Astrocyte (in vitro differentiated cells and primary cell): ENCODE data around the gene EPHB1. TPM values are rescaled to one million over a fixed set of nuclear protein-coding genes. Genes with fewer than 3 reads are reported as not detected.

Source experiments
- DNase-seq: peaks from one replicate; pipeline ENCODE4 v3.0.0-alpha.2; 2010; ENCODE audit warnings: low read depth
- FAIRE-seq: peaks from 2 replicates; lab custom pipeline; 2011; peaks lifted over from hg19 to GRCh38; lab: Jason Lieb, UNC
- H2AFZ ChIP-seq: 2 replicates; pipeline ENCODE4 v1.6.0; 2012; ENCODE audit warnings: low read depth, low read length, inconsistent platforms
- H3K27ac ChIP-seq: 2 replicates; pipeline ENCODE4 v1.5.1; 2011; ENCODE audit warnings: low read depth, low read length, inconsistent platforms
- H3K27me3 ChIP-seq: 2 replicates; pipeline ENCODE4 v1.6.0; 2011; ENCODE audit warnings: low read length, inconsistent platforms; ENCODE audit not compliant: insufficient read depth
- H3K36me3 ChIP-seq: 2 replicates; pipeline ENCODE4 v1.5.1; 2011; ENCODE audit warnings: low read length, inconsistent platforms; ENCODE audit not compliant: insufficient read depth
- H3K4me1 ChIP-seq: 2 replicates; pipeline ENCODE4 v1.5.1; 2011; ENCODE audit warnings: low read length, inconsistent platforms; ENCODE audit not compliant: insufficient read depth
- H3K4me2 ChIP-seq: 2 replicates; pipeline ENCODE4 v1.6.0; 2012; ENCODE audit warnings: low read length, inconsistent platforms
- H3K4me3 ChIP-seq: 2 replicates; pipeline ENCODE4 v1.5.1; 2011; ENCODE audit warnings: low read depth, mild to moderate bottlenecking, low read length, inconsistent platforms; ENCODE audit not compliant: insufficient read depth
- H3K79me2 ChIP-seq: 2 replicates; pipeline ENCODE4 v1.6.0; 2012; ENCODE audit warnings: mild to moderate bottlenecking, low read length, inconsistent platforms; ENCODE audit not compliant: insufficient read depth
- H3K9ac ChIP-seq: 2 replicates; pipeline ENCODE4 v1.6.0; 2012; ENCODE audit warnings: mild to moderate bottlenecking, low read length, inconsistent platforms
- H3K9me3 ChIP-seq: 2 replicates; pipeline ENCODE4 v1.5.1; 2012; ENCODE audit warnings: low read depth, mild to moderate bottlenecking, low read length, inconsistent platforms; ENCODE audit not compliant: insufficient read depth
- H4K20me1 ChIP-seq: 2 replicates; pipeline ENCODE4 v1.6.0; 2012; ENCODE audit warnings: low read length, inconsistent platforms; ENCODE audit not compliant: insufficient read depth
- H3K27ac Mint-ChIP-seq: one replicate; pipeline ENCODE4 v1.8.0; 2021; ENCODE audit warnings: mild to moderate bottlenecking, mixed read lengths; ENCODE audit not compliant: unreplicated experiment
- H3K27me3 Mint-ChIP-seq: one replicate; pipeline ENCODE4 v1.8.0; 2021; ENCODE audit warnings: low read depth, mixed read lengths; ENCODE audit not compliant: unreplicated experiment
- H3K36me3 Mint-ChIP-seq: one replicate; pipeline ENCODE4 v1.8.0; 2021; ENCODE audit warnings: low read depth, mixed read lengths; ENCODE audit not compliant: unreplicated experiment
- H3K4me1 Mint-ChIP-seq: one replicate; pipeline ENCODE4 v1.8.0; 2021; ENCODE audit warnings: low read depth, mixed read lengths; ENCODE audit not compliant: unreplicated experiment
- H3K4me3 Mint-ChIP-seq: one replicate; pipeline ENCODE4 v1.8.0; 2021; ENCODE audit warnings: mild to moderate bottlenecking, moderate library complexity, mixed read lengths; ENCODE audit not compliant: unreplicated experiment
- H3K9me3 Mint-ChIP-seq: one replicate; pipeline ENCODE4 v1.8.0; 2021; ENCODE audit warnings: mild to moderate bottlenecking, mixed read lengths; ENCODE audit not compliant: unreplicated experiment
- EZH2 ChIP-seq: IDR thresholded peaks from 2 replicates; pipeline ENCODE4 v1.6.1; 2012; ENCODE audit warnings: mild to moderate bottlenecking, low read length, inconsistent platforms; ENCODE audit not compliant: insufficient read depth
- total RNA-seq: library from RNA; stranded (reverse); gene quantifications from 2 replicates; pipeline ENCODE4 v1.2.1, GENCODE V29; 2021
- TF ChIP-seq, protein P1 (sequence below): IDR thresholded peaks from 2 replicates; pipeline ENCODE4 v1.5.1; 2011; ENCODE audit warnings: low read depth, mild to moderate bottlenecking, inconsistent platforms, low read length, moderate library complexity; ENCODE audit not compliant: insufficient read depth

EPHB1 gene
- total RNA-seq, 1 donor from 2014 or later = 4.1 TPM

DNA sequence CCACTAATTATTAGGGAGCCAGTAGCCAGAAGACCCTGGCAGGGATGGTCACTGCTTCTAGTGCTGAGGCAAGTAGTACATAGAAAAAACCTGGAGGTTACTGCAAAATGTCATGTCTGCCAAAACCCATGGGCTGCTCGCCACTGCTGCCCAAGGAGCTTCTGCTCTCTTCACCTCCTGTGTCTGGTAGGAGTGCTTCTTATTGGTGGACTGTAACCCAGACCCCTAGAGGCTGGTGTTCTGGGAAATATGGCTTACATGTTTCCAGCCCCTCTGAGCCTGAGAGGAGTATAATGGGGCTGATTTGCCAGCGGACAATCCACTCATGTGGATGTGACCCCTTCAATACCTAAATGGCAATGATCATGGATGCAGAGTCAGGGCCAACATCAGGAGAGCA is 286.4 kb downstream of the EPHB1 start:
- peaks cover 2% of the 10 kb centered on the region for H3K9me3 Mint-ChIP-seq
- no peak for DNase-seq
- FAIRE-seq = no peak
- H3K36me3 Mint-ChIP-seq = no peaks in the 10 kb centered on the region
- no peak overlapping the region for H3K4me3 Mint-ChIP-seq
- H3K27me3 Mint-ChIP-seq = peaks cover 38% of the 10 kb centered on the region
- no peak overlapping the region for H3K27ac Mint-ChIP-seq
- TF ChIP-seq EZH2 = no peak
- TF ChIP-seq, protein P1, sequence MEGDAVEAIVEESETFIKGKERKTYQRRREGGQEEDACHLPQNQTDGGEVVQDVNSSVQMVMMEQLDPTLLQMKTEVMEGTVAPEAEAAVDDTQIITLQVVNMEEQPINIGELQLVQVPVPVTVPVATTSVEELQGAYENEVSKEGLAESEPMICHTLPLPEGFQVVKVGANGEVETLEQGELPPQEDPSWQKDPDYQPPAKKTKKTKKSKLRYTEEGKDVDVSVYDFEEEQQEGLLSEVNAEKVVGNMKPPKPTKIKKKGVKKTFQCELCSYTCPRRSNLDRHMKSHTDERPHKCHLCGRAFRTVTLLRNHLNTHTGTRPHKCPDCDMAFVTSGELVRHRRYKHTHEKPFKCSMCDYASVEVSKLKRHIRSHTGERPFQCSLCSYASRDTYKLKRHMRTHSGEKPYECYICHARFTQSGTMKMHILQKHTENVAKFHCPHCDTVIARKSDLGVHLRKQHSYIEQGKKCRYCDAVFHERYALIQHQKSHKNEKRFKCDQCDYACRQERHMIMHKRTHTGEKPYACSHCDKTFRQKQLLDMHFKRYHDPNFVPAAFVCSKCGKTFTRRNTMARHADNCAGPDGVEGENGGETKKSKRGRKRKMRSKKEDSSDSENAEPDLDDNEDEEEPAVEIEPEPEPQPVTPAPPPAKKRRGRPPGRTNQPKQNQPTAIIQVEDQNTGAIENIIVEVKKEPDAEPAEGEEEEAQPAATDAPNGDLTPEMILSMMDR = no peak
- Histone ChIP-seq H3K27me3 (no peaks in the 10 kb centered on the region), H3K27ac (no peak overlapping the region), H3K4me1 (no peaks in the 10 kb centered on the region), H3K4me2 (no peak overlapping the region), H2AFZ (no peak overlapping the region), H3K36me3 (no peaks in the 10 kb centered on the region), H3K79me2 (no peaks in the 10 kb centered on the region), H3K9me3 (no peaks in the 10 kb centered on the region), H4K20me1 (no peaks in the 10 kb centered on the region), H3K9ac (no peak overlapping the region), H3K4me3 (no peak overlapping the region)
- H3K4me1 Mint-ChIP-seq = peaks cover 2% of the 10 kb centered on the region

DNA sequence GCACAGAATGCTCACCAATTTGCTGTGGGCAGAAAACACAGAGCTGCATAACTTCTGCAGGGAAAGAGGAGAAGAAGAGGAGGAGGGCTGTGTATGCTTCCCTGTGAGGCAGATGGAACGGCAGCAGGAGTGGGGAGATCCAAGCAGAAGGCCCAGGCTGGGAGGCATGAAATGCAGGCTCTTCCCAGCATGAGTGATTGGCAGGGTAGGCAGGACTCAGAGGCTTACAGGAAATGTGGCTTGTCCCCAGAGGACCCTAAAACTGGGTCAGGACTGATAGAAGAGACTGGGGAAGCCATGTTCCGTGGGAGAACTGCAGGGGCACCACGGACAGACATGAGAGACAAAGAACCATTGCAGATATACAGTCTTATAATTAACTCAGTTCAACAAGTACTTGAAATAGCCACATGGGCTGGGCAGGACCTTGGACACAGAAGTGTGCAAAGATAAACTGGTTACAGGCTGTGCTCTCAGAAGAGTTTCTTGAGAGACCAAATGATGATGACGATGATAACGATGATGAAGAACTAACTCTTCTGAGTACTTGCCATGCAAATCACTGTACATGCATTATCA is 286.9 kb downstream of the EPHB1 start:
- Histone ChIP-seq H3K79me2 (no peaks in the 10 kb centered on the region), H3K27ac (no peak overlapping the region), H3K27me3 (no peaks in the 10 kb centered on the region), H3K9ac (no peak overlapping the region), H3K4me3 (no peak overlapping the region), H2AFZ (no peak overlapping the region), H3K36me3 (no peaks in the 10 kb centered on the region), H4K20me1 (no peaks in the 10 kb centered on the region), H3K4me1 (no peaks in the 10 kb centered on the region), H3K4me2 (no peak overlapping the region), H3K9me3 (no peaks in the 10 kb centered on the region)
- Mint-ChIP-seq H3K9me3 (peaks cover 2% of the 10 kb centered on the region), H3K36me3 (no peaks in the 10 kb centered on the region), H3K4me1 (peaks cover 2% of the 10 kb centered on the region), H3K4me3 (no peak overlapping the region), H3K27ac (no peak overlapping the region), H3K27me3 (peaks cover 38% of the 10 kb centered on the region)
- FAIRE-seq = no peak
- TF ChIP-seq, protein P1 = no peak
- TF ChIP-seq EZH2 = no peak
- no peak for DNase-seq

GRCh38 chr3:135082706-135083105 is 287.6 kb downstream of the EPHB1 start:
- Histone ChIP-seq H4K20me1 (no peaks in the 10 kb centered on the region), H3K4me2 (no peak overlapping the region), H3K36me3 (no peaks in the 10 kb centered on the region), H3K27ac (no peak overlapping the region), H3K4me1 (no peaks in the 10 kb centered on the region), H3K9me3 (no peaks in the 10 kb centered on the region), H3K79me2 (no peaks in the 10 kb centered on the region), H3K9ac (no peak overlapping the region), H3K27me3 (no peaks in the 10 kb centered on the region), H3K4me3 (no peak overlapping the region), H2AFZ (no peak overlapping the region)
- Mint-ChIP-seq H3K9me3 (peaks cover 2% of the 10 kb centered on the region), H3K4me3 (no peak overlapping the region), H3K27me3 (peaks cover 38% of the 10 kb centered on the region), H3K27ac (no peak overlapping the region), H3K36me3 (no peaks in the 10 kb centered on the region), H3K4me1 (peaks cover 2% of the 10 kb centered on the region)
- DNase-seq (no peak), FAIRE-seq (no peak)
- TF ChIP-seq, protein P1 = no peak
- TF ChIP-seq EZH2 = no peak
